ENCODE data around the gene GALNT18. TPM values are rescaled to one million over a fixed set of nuclear protein-coding genes. Genes with fewer than 3 reads are reported as not detected.
A peak's percentile ranks its signal among the peaks of the same experiment; 100 is the strongest.

GALNT18 gene
- total RNA-seq, 1 donor from 2014 or later: 15.6 TPM

DNA sequence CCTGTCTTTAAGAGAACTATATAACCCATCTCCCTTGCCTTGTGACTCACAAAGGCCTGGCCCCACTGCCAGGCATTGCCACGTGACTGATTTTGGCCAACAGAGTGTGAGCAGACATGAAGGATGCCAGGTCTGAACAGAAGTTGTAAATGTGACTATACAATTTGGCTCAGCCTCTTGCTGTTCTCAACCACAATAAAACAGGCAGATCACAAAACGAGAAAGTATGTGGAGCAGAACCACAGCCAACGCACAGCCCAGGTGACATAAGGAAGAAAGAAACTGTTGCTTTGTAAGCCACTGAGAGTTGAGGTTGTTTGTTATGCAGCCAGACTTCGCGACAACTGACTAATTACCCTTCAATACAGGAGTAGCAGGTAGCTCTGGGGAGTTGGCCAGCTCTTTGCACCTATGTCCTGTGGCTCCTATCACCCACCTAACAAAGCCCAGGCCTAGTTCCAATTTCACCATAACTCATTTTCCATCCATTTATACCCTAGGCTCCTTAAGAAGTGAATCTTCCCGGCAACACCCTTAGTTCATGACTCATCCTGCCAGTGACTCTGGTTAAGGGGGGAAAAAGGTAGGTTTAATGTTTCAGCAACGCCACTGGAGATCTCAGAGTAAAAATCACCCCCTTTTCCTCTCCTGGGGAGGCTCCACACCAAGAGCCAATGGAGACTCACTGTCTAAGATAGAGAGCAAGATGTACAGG is 53.7 kb downstream of the GALNT18 start:
- DNase-seq (ENCODE audit: low read depth): peak; percentile 44

DNA sequence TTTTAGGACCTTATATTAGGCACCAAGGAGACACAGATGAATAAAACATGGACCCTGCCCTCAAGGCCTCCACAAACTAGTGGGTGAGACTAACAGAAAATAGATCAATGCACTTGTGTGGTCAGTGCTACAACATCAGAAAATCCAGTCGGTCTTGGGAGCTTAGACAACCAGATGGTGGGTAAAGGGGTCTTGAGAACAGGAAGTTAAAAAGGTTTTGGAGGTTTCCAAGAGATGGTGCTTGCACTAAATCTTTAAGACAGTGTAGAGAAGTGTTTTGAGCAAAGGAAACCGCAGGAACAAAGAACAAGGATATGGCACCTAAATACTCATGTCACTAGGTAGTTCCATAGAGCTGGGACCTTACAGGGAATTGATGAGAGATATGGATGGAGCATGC is 56.2 kb downstream of the GALNT18 start:
- no peak for DNase-seq (ENCODE audit: low read depth)

DNA sequence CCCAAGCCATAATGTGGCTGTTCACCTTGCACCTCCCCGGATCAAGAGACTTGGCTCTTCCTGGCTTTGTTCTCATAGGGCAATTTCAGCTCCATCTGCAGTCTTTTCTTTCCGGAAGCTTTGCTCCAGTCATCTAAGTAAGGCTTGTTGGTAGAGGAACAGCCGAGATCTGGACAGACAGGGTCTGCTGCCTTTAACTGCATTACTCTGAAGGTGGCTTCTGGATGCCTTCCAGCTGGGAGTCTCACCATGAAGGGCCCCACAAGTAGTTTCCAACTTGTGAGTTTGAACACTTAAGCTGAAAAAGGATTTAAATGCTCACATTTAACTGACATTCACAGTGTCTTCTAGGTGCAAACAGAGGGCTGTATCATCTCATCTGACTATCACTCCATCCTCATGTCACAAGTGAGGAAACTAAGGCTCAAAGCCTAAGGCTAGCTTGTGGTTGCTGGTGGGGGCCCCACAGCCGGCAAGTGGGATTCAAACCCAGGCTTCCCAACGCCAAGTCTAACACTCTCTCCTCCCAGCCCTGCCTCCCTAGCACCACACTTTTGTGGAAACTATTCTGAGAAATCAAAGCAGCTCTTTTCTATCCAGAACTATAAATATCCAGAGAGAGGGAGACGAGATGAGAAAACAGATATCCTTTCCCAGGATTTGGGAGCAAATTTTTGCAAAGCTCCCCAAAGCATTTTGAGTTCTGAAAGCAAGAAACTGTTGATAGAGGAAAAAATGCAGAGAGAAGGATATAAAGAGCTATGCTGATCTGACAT is 58.4 kb downstream of the GALNT18 start:
- peak; percentile 40 for DNase-seq (ENCODE audit: low read depth)

DNA sequence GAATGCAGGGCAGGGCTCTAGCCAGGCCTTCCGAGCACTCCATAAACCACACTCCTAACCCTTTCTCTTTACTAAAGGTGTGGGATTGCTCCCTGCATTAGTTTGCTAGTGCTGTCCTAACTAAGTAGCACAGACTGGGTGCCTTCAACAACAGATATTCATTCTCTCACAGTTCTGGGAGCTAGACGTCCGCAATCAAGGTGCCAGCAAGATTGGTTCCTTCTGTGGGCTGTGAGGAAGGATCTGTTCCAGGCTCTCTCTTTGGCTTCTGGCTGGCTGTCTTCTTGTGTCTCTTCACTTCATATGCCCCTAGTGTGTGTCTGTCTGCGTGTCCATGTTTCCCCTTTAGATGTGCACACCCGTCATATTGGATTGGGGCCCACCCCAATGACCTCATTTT is 59.8 kb downstream of the GALNT18 start:
- DNase-seq (ENCODE audit: low read depth): no peak

DNA sequence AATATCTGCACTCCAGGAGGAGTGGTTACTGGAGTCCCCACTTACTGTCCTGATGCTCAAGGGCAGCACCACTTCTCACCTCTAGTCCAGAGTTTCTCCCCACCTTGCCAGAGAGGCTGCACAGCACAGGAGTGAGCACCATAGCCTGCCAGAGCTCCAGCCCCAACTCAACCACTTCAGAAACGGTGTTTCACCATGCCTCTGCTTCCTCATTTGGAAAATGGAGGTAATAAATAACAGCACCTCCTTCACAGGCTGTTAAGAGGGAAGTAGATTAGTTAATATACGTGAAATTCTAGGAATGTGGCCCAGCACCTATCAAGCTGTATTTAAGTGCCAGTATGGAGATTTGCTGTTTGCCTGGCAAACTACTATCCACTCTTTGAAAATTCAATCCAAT is 63.0 kb downstream of the GALNT18 start:
- DNase-seq (ENCODE audit: low read depth): peak; percentile 82

DNA sequence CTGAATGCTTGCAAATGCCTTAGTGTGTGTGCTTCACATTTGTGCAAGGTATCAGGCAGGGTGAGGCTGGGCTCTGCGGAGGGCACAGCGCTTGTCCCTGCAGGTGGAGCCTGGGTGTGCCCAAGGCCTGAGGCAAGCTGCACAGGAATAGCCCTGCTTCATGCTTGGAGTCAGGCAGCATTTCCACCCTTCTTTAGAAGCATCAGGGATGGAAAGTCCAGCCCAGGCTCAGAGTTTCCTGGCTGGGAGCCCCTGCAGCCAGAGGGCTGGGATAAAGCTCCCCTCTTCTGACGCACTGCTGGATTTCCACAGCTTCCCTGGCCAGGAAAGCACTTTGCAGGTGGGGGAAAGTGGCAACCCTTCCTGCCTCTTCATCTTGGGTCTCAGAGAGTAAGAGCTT is 63.4 kb downstream of the GALNT18 start:
- DNase-seq (ENCODE audit: low read depth): no peak

DNA sequence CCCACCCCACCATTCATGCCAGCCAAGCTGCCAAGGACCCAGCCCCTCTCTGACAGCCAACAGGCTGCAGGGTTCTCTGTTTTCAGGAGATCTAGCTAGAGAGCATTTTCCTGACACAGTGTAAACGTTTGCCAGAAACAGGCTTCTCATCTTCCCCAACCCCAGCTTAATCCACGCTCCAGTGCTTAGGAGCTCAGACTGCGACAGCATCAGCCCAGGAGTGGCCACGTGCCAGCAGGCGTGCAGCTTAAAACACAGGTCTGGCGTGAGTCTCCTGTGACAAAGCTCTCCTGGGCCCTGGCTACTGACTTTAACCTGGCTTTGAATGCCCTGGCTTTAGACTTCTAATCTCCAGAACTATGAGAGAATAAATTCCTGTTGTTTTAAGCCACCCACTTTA is 66.6 kb downstream of the GALNT18 start:
- DNase-seq (ENCODE audit: low read depth): peak; percentile 75

DNA sequence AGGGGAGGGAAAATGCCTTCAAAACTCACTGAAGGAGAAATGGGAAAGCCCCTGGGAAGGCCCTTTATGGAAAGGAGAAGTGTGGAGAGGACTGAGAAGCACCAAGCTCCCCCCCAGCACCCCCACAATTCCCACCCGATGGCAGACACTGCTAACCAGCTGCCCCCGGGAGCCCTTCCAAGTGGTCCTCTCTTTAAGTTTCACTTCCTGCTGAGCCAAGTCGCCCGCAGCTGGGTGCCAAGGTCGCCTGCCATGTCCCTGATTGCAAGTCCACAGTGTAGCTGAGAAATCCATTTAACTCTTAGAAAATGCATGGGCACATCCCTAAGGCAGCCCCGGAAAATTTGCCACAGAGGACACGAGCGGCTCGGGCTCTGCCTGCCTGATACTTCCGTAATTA is 68.2 kb downstream of the GALNT18 start:
- DNase-seq (ENCODE audit: low read depth): no peak

DNA sequence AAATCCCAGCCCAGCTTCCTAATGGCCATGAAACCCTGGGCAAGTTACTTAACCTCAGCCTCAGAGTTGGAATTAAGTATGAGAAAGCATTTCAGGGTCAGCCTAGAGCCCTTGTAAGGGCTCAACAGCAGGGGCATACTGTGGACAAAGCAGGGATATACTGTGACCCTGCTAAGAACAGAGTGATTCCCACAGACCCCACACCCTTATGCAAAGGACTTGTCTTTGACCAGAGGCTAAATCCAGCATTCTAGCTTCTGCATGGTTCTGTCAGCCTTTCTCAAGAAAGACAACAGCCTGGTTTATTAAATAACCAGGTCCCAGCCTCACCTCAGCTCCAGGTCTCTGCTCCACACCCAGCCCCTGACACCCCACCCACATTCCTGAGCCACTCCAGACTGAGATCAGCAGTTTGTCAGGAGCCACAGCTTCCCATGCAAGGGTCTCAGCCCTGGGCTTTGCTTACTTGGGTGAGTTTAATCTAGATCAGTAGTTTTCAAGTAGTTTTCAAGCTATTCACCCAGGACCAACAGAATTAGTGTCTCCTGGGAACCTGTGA is 69.2 kb downstream of the GALNT18 start:
- peak; percentile 54 for DNase-seq (ENCODE audit: low read depth)

DNA sequence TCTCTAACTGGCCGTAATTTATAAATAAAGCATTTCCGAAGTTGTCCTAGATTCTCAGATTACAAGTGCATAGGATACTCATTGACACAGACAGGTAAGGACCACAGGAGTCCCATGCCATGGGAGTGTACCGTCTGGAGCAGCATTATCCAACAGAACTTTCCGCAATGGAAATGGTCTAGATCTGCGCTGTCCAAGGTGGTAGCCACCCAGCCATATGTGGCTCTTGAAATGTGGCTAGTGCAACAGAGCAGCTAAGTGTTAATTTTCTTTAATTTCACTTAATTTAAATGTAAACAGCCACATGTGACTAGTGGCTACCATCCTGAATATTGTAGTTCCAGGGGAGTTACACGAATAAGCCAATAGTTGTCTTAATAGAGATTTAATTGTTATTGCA is 71.3 kb downstream of the GALNT18 start:
- DNase-seq (ENCODE audit: low read depth): no peak

DNA sequence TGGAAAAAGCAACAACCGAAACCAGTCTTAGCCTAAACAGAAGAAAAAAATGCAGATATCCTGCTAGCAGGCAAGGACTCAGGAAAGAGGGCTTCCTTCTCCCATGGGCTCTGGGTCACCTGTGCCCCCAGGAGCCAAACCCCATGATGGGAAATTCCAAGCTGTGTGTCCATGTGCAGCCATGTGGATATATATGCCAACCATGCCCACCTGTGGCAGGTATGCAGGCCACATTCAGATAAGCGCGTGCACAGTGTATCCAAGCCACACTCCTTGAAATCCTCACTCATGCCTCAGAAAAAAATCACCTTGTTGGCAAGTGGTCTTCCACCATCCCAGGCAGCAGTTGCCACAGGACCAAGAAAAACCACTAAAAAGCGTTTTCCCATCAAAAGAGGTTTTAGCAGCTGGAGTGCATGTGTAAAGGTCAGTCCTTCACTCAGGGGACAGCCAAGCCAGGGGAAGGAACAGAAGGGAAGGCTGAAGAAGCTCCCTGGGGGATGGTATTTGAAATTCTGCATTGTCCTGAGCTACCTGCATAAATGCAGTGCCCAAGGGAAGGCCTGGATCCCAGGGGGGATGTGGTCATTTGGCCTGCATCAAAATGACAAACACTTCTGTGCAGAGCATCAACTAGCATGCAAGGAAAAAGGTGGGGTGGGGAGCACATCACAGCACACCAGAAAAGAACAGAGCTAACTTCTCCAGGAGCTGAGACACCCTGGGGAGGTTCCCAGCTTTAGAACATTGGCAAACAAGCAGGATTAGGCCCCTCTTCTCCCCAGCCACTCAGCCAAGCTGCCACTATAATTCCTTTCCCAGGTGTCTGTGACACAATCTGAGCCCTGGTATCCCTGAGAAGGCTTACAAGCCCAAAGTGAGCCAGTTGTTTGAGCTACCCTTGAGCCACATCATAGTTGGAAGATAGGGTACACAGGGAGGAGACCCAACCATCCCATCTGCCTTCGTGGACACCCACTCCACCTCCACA is 76.2 kb downstream of the GALNT18 start:
- DNase-seq (ENCODE audit: low read depth): peak; percentile 13

DNA sequence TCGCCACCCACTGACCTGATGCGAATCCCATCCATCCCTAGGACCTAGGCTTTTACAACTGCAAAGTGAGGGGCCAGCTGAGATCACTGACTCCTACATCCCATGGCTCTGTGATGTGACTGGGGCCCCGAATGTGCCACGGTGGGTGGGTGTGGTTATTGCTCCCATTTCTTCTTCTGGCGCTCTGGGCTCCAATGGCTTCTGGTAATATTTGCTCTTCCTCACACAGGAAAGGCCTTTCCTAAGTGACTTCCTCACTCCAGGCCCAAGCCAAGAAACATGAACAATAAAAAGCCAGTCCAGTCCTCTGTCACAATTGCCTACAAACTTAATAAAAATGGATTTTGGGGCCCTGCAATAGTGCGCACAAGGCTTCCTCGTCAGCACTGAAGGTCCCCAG is 78.1 kb downstream of the GALNT18 start:
- no peak for DNase-seq (ENCODE audit: low read depth)

DNA sequence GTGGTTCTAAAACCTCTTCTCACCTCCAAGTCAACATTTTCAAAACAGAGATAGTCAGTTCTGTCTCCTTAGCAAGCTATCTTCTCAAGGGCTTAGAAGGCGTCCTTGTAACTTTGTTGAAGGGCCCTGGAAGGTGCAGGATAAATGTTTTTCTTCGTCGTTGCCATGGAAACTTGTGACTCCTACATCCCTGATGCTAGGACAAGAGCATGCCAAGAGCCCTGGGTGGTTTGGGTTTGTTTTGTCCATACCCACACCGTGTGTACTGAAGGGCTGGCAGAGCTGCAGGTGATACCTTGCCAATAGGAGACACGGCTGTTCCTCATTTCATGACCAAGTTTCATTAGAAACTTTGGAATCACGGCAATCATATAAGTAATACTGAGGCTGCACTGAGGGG is 81.6 kb downstream of the GALNT18 start:
- DNase-seq (ENCODE audit: low read depth): no peak

DNA sequence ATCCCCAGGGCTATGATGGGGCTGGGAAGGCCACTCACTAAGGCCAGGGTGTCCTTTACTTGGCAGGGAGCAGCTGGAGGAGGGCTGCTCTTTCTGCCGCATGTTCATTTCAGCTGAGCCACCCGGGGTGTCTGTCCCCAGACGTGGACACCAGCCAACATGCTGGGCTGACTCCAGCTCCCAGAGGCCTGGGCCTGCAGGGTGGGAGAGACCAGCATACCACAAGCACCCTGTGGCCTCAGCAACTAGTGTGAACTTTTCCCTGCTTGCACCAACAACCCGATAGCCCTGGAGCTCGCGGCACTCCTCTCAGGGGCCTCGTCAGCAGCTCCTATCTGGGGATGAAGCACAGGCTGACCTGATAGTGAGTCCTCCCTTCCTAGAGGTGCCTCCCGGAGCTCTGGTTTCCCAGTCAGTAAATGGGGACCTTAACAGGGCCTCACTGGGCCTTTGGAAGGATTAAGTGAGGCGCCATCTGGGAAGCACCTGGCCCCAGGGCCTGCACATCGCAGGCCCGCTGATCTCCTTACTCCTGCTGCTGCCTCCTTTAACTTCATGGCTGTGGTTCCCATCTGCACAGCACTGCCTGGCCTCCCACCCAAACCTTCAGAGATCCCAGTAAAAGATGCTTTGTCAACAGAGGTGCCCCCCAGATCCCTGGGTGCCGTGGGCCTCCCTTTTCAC is 83.4 kb downstream of the GALNT18 start:
- no peak for DNase-seq (ENCODE audit: low read depth)

DNA sequence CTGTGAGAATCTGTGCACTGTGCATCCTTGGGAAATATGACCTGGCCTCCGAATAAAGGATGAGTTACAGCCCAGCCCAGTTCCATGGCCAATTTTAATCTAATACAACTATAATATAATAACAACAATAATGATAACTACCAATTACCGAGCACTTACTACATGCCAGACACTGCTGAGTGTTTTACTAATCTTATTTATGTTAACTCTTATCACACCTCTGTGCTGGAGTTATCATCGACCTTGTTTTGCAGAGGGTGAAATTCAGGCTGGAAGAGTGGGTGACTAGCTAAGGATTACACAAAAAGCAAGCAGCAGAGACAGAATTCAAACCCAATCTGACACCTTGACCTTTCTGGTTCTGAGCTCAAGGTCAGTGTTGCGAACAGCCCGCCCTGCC is 83.9 kb downstream of the GALNT18 start:
- DNase-seq (ENCODE audit: low read depth): no peak

DNA sequence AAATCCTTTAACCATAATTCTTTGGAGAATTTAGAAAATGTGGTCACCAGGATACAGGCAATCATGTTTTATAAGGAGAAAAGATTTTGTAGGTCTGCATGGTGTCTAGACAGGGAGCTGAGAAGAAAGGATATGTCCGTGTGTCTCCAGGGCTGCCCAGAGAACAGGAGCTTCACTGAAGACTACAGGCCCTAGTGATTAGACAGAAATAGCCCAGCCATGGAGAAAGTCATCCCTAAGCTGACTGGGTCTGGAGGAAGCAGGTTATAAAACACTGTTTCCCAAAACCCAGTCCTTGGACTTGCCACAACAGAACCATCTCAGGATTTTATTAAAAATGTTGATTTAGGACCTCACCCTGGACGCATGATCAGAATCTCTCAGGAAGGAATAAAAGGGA is 84.4 kb downstream of the GALNT18 start:
- DNase-seq (ENCODE audit: low read depth): no peak

DNA sequence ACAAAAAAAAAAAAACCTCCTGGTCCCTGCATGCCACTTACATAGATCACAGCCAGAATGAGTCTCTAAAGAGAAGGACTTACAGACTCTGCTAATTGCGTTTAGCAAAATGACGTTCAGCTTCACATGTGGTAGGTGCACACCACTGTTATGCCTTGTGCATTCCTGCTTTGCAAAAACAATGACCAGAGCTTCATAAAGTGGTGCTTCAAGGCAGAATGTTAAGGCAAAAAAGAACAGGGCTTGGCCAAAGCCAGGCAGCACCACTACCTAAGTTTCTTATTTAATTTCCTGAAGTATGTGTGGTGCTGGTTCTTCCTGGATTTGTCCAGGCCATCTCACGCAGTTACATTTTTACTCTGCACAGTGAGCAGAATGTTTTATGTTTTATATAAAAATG is 85.2 kb downstream of the GALNT18 start:
- no peak for DNase-seq (ENCODE audit: low read depth)

DNA sequence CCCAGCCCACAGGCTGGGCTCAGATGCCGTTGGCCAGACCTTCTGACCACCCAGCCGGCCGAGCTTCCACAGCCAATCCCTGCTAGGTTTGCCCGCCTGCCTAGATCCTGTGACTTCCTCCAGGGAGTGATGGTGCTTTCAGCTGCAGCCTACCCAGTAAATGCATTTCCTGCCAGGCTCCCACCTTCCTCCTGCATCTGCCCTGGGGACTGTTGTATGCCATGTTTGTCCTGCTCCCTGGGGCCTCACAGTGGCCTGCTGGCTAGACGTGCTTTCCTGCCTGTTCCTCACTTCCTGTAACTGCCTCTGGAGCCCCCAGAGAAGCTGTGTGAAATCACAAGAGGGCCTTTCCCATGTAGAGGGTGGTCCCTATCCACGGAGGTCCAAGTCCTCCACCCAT is 86.2 kb downstream of the GALNT18 start:
- DNase-seq (ENCODE audit: low read depth): no peak

DNA sequence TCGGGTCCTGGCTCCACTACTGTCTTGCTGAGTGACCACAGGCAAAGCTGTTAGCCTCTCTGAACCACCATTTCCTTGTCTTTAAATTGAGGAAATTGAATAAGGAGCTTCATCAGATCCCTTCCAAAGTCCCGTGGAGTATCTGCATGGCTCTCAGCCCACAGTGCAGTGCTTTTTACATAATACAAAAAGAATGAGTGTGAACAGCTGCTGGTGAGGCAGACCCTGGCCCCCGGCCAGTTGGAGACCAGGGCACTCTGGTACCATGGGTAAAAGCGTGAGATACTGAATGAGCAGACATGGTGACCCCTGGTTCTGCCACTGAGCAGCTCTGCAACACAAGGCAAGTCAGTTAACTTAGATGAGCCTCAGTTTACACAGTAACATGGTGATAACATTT is 86.8 kb downstream of the GALNT18 start:
- DNase-seq (ENCODE audit: low read depth): no peak

DNA sequence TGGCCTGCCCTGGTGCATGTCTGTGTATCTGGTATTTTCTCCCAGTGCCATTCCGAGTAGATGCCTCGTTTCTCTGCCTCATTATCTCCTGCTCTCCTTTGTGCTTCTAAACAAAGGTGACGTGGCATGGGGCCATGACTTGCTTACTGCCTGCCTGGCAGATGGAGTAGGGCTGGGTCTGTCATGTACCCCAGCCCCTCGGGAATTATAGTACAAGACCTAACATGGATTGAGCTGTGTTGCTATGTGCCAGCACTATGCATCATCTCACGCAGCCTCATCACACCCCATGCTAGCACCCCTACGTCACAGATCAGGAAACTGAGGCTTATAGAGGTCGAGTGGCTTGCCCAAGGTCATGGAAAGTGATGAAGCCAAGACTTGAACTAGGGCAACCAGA is 88.1 kb downstream of the GALNT18 start:
- no peak for DNase-seq (ENCODE audit: low read depth)

DNA sequence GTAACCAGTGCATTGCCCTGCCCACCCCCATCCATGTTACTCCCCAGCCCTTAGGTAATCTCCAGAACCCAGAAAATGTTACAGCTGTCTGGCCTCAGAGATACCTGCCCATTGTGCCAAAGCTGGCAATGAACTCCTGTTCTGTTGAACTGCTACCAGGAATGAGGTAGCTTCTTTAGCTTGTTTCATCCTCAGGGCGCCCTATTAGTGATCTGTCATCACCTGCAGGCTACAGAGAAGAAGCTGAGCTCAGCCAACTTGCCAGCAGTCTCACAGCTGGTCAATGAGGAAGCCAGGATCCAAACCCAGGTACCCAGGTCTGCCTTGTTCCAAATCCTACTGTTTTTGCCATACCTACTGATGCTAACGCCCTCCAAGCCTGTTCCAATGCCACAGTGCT is 88.7 kb downstream of the GALNT18 start:
- no peak for DNase-seq (ENCODE audit: low read depth)

All from renal cortical epithelial cell (primary cell).